NCI-H69 (cell line): ENCODE data around the gene PLA2G2E.
A peak's percentile ranks its signal among the peaks of the same experiment; 100 is the strongest.
"Not testable (repeated sequence)": the region's sequence is repeated elsewhere in the genome, so short reads cannot be mapped to it uniquely, and the experiment has no call there.

ENCODE experiments used
- DNase-seq: peaks from one replicate; lab custom pipeline; 2025; lab: John Stamatoyannopoulos, UW

The PLA2G2E gene

GRCh38 chr1:19884312-19884711 is 39.1 kb downstream of the PLA2G2E start:
- DNase-seq, result no peak

DNA sequence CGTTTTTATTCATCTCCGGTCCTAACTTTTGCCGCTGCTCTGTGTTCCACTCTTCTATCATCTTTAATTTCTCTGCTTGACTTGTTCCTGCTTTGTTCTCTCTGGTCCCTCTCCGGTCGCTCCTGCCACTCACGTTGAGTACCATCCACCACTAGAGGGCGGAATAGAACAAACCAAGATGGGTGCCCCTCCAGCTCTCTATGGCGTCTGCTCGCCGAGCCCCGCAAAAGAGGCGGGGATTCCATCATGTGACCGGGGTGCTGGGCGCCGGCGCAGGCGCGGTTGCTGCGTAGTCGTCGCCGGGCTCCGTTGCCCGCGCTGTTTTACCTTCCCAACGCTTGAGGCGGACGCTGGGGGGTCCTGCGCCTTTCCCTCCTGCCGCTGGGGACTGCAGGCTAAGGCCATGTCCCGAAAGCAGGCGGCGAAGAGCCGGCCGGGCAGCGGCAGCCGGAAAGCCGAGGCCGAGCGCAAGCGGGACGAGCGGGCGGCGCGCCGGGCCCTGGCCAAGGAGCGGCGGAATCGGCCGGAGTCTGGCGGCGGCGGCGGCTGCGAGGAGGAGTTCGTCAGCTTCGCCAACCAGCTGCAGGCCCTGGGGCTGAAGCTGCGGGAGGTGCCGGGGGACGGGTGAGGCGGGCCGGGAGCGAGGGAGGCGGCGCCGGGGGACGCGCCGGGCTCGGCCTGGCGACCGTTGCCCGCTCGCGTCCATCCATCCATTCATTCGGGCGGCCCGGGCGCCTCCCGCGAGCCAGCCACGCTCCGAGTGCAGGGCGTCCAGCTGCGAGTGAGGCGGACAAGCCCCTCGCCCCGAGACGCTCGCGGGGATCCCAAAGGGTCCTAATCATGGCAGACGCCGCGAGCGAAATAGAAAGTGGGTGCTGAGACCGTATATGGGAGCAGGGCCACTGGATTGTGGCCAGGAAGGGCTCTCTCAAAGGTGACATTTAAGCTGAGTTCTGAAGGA is 41.0 kb downstream of the PLA2G2E start, which contains the start of gene OTUD3:
Gene OTUD3, plus strand, starts transcription at position 285 of the 961 bp plus-strand sequence. Its CDS starts 119 bp downstream, at position 404.
- peak; percentile 96 for DNase-seq

GRCh38 chr1:19880841-19881240 is 42.6 kb downstream of the PLA2G2E start:
- DNase-seq, result not testable (repeated sequence)

DNA sequence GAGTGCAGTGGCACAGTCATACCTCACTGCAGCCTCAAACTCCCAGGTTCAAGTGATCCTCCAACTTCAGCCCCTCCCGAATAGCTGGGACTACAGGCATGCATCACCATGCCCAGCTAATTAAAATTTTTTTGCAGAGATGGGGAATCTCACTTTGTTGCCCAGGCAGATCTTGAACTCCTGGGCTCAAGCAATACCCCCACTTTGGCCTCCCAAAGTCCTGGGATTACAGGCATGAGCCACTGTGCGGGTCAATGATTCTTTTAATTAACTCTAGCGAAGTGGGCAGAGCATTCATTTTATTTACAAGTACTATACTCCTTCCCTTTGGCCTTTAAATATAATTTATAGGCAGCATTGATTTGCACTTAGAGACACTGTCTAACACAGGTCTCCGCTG is 43.8 kb downstream of the PLA2G2E start:
- no peak for DNase-seq

DNA sequence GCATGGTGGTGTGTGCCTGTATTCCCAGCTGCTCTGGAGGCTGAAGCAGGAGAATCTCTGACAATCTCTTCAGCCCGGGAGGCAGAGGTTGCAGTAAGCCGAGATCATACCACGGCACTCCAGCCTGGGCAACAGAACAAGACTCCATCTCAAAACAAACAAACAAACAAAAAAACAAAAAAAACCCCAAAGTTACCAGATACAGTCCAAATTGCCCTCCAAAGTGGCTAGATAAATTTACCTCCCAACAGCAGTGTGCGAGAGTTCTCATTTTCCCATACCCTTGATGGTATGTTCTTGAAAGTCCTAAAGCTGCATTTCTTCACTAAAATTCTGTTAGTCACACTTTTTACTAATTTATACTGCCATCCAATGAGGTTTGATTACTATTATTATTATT is 44.2 kb downstream of the PLA2G2E start:
- DNase-seq, result no peak

DNA sequence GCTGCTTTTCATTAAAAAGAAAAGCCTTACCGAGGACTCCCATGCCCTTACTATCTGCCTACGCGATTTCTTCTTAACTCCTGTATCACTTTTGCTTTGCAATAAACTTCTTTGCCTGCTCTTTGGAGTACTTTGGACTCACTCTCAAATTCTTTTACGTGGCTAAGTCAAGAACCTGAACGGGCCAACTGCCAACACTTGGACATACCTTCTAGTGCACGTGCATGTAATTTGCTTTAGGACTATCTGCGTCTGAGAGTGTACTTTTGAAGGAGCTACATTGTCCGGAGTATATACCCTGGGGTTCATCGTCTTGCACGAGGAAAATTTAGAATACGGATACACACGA is 44.8 kb downstream of the PLA2G2E start:
- no peak for DNase-seq

DNA sequence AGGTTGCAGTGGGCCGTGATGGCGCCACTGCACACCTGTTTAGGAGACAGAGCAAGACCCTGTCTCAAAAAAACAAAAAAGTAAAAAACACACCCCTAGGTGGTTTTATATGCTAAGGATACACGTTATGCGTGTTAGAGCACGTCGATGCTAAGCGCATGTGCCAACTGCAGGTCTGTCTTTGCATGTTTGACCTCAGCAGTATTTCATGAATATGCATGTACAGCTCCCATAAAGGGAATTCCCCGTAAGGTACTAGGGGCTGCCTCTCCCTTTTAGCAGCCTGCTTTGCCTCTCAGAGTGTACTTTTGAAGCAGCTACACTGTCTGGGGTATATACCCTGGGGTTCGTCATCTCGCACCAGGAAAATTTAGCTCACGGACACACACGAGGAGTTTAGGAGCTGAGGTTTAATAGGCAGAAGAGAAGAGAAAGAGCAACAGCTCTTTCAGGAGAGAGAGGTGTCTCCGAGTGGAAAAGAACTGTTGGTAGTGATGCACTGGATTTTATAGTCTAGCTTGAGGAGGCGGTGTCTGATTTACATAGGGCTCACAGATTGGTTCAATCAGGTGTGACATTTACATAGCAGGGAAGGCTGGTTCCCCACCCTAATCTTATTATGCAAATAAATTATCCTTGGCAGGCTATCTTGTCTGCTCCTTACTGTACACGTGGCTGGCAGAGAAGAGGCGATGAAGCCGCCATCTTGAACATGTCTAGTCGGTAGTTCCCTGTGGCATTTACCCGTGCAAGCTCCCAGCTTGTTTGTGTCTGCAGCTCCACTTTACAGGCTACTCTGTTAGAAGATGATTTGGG is 45.4 kb downstream of the PLA2G2E start:
- DNase-seq, result peak; percentile 26

GRCh38 chr1:19877181-19877750 is 46.2 kb downstream of the PLA2G2E start:
- no peak for DNase-seq

DNA sequence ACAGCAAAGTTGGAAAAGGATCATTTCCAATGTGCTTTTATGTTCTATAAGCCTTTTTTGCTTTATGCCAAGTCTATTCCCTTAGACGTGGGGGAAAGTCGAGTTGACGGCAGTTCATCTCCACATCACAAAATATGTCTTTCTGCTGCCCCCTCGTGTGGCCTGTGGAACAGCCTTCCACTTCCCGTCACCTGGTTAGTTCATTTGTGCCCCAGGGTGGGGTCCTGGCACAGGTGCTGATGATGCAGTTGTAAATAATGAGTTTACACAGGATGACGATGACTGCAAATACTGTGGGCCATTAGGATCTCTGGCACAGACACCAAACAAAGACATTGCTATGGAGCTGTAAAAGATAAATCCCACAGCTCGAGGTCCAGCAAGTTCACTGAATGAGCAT is 51.2 kb downstream of the PLA2G2E start:
- DNase-seq, result peak; percentile 85
